Measurements from ENCODE around the gene MMP14.
"Not testable (repeated sequence)": the region's sequence is repeated elsewhere in the genome, so short reads cannot be mapped to it uniquely, and the experiment has no call there.

The MMP14 gene

DNA sequence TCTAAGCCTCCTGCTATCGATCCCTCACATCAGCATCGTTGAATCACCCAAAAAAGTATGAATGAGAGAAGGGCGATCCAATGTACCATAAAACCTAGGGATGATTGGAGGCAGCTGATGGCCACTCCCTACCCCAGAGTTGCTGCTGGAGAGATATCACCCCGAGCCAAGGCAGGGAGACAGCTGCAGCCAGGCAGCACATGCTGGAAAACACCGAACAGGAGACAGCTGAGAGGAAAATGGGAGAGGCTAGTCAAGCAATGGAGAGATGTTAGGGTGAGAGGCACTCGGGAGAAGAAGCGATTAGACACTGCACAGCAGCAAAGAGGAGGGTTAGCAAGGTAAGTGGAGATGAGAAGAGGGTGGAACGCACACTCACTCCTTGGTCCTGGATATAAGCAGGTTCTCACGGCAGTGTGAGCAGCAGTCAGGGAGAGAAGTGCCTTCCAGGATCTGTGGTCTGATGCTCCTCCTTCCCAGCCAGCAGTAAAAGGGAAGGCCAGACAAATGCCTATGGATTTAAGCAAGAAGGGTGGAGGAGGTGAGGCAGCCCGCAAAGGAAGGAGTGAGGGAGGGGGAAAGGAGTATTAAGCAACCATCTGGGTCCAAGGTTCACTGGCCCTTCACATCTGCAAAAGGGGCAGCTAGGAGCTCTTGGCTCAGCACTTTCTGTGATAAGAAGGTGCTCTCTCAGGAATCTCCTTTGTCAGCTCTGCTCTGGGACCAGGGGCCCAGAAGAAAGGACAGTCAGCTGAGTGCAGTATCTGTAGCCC is 21.3 kb upstream of the MMP14 start, which contains the start of gene SLC7A7:
TSS of gene SLC7A7 (minus strand) at position 495 of the 773 bp plus-strand sequence. CDS start 2,037 bp downstream, outside the sequence.
- no peak for DNase-seq (ENCODE audit: low spot score)

DNA sequence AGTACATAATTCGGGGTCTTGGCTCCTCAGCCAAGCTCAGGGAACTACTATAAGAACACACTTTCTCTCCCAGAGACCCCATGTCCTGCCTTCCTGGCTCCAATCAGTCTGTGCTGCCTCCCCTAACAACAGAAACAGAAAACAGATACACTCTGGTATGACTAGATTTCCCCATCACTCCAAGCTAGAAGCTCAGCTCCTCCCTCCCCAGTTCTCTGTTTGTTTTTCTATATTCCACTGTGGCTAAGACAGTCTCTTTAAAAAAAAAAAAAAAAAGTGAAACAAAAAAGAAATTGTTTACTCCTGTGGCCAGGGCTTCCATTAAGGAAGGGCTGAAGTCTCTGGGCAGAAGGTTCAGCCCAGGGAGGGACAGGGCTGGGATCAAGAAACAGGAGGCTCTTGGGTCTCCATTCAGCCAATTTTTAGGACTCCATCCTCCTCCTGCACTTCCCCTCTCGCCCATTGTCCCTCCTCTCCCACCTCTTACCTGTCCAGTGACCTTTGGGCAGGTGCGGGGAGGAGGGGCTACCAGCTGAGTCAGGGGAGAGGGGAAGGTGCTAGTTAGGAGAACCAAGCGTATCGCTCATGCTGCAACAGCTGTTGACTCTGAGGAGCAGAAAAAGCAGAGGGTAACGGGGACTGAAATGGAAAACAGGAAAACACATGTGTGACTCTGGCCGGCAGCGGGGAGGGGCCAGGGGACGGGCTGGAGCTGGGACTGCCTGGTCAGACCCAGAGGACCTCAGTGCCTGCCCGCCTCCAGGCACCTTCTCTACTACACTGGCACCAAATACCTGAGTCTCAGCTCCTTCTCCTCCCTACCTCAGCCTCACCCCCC is 17.0 kb upstream of the MMP14 start:
- peak; percentile 58 for DNase-seq (ENCODE audit: low spot score)

DNA sequence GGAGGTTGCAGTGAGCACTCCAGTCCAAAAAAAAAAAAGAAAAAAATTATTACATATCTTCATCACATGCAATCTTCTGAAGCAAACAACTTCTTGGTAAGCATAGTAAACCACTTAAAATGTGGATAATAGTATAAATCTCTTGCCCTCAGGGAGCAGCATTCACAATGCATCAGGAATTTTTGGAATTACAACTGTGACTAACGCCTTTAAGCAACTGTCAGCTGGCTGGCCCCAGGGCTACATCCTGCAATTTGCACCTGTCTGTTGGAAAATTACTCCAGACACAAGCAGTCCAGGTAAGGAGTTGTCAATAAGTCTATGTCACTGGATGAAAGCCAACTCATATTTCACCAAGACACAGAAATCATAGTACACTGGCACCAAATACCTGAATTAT is 15.7 kb upstream of the MMP14 start:
- DNase-seq (ENCODE audit: low spot score) = no peak

DNA sequence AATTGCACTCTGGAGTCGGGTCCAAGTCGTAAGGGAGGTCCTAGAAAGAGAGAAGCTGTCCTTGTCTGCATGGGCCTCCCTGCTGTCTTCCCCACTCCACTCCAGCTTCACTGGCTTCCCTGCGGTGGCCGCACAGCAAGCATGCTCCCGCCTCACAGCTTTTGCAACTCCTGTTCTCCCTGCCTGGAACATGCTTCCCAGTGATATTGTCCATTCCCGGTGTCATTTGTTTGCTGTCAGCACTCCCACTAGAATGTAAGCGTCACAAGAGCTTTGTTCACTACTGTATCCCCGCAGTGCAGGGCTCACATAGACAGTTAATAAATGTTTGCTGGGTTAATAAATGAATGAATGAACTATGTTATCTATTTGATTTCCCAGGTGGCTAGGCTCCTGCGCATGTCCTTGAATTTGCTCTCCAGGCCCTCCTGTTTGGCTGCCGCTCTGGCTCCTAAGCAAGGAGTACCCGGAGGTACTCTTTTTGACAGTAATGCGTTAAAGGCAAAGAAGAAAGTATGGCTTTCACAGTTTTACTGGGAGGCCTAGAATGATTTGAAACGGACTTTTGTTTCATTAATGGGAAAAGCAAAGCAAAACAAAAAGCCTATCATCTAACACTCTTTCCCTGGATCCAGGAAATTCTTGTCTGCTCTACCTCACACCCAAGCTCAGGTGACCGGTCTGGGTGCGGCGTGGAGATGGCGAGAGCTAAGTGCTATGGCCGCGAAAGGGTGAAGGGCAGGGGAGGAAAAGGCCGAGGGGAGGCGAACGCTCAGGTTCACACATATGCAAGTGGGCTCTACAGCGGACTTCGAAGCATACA is 15.0 kb upstream of the MMP14 start:
- DNase-seq (ENCODE audit: low spot score) = no peak

DNA sequence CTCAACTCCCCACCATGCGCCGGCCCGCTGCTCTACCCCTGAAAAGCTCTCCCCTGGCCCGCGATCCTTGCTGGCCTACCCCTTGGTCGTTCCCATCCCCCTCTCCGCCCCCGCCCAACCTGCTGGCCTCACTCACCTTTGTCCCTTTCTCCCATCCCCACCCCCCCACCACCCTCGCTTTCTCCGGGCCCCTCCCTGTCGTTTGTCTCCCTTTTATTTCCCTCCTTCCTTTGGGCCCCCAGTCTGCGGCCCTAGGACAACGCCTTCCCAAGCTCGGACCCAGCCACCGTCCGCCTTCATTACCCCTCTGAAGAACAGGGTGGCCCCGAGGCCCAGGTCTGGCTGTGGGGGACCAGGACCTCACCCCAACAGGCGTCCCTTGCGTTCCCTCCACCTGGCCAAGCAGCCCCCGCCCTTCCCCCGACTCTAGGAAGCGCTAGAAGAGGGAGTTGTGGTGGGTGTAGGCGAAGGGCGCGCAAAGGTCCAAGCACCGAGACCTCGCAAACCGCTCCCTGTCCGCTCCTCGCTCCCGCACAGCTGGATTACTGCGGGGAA is 14.3 kb upstream of the MMP14 start:
- no peak for DNase-seq (ENCODE audit: low spot score)

DNA sequence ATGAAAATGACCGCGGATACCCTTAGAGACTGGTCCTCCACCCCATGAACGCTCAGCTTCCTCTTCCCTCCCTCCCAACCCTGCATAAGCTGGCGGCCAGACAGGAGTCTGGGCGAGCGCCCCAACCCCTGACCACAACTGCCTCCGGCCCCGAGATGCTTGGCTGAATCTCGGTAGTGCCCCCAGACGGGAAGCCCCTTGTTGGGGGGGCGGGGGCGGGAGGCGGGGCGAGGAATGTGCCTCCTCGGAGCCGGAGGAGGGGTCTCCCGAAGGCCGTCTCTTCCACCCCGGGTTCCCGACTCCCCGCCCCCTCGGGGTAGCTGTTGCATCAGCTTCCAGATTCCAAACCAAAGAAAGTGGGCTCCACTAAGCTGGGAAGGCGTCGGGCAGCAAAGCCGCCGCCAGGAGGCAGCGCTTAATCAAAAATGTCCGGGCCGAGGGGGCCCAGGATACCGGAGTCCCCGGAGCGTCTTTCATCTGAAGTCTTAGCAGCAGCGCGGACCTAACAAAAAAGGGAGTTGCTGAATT is 13.8 kb upstream of the MMP14 start:
- DNase-seq (ENCODE audit: low spot score) = peak; percentile 88

DNA sequence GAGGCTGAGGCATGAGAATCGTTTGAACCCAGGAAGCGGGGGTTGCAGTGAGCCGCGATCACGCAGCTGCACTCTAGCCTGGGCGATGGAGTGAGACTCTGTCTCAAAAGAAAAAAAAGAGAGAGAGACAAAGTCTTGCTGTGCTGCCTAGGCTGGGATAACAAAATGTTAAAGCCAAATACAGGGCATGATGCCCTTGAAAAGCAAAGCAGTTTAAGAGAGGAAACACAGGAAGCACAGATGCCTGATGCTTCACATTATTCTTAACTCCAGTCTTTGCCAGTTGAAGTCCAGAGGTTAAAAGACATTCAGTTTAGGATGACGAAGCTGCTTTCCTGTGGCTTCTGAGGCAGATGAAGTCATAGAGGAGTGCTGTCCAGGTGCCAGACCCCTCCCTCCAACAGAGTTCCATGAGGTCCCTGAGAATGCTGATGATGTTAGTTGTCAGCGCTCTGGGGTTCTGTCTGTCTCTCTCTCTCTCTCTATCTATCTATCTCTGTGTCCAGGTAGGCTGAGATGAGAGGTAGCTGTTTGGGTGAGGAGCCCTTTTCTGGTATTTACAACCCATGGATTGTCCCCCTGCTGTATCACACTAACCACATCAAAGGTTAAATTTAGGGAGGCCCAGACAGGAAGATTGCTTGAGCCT is 11.6 kb upstream of the MMP14 start:
- peak; percentile 91 for DNase-seq (ENCODE audit: low spot score)

DNA sequence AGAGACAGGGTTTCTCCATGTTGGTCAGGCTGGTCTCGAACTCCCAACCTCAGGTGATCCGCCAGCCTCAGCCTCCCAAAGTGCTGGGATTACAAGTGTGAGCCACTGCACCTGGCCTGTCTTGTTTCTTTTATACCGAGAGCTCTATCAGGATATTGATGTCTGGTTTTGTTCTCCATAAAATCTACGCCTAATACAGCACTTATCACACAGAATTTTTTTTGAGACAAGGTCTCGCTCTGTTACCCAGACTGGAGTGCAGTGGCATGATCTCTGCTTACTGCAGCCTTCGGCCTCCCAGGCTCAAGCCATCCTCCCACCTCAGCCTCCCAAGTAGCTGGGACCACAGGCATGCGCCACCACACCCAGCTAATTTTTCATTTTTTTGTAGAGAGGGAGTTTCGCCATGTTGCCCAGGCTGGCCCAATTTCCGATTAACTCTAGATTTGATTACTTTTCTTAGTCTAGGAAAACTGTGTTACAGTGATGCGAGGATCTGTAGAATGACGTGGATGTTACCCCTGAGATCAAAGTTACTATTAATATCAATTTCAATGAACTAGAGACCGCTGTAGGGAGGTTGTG is 7.2 kb upstream of the MMP14 start:
- DNase-seq (ENCODE audit: low spot score) = not testable (repeated sequence)

DNA sequence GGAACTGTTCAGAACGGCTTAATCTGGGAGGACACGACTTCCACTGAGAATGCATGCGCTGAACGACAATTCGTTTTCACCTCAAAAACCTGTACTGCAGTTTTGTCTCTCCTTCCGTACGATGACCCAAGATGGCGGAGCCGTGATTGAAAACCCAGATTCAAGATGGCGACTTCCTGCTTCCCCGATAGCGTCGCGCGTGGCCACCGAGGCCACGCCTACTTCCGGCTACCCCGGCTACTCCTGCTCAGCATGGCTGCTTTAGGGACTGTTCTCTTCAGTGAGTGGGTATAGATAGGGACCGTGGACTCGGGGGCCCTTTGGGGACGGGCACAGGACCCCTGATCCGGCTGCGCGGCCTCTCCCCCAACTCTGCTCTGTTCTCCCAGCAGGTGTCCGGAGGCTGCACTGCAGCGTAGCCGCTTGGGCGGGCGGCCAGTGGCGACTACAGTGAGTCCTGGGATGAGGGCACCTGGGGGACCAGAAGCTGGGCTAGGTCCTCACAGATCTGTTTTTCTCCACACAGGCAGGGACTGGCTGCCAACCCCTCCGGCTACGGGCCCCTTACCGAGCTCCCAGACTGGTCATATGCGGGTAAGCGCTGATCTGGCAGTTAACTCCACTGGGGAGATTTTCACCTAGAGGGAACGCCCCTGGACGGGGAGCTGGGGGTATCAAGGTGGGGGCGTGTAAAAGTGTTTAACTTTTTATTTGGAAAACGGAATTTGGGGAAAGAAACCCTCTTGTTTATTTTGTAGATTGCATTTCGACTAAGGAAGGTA is 6.5 kb upstream of the MMP14 start, which contains the start of gene MRPL52:
TSS of gene MRPL52 (plus strand) at position 227 of the 782 bp plus-strand sequence. CDS start at position 253, 26 bp downstream.
- DNase-seq (ENCODE audit: low spot score) = peak; percentile 96

DNA sequence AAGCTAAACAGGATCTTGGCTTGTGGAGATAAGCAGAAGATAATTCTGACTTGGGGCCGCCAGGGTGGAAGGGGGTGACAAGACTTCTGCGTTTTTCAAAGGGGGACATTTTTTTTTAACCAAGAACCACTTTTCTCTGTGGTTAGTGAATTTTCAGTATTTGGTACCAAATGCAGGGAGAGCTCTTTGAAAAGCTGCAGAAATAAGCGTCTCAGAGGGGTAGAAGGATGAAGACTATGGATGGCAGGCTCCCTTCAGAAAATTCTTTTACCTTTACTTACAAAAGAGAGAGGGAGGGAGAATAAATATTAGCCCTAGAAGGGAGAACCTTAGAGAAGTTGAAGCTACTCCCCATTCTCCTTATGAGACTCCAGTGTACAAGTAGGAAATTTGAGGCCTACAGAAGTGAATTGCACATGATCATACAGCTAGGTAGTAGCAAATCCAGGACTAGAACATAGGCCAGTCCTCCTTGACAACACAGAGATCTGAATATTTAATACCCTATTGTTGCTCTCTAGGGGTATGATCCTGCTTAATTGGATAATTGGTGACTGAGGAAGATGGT is 5.9 kb upstream of the MMP14 start:
- peak; percentile 61 for DNase-seq (ENCODE audit: low spot score)

DNA sequence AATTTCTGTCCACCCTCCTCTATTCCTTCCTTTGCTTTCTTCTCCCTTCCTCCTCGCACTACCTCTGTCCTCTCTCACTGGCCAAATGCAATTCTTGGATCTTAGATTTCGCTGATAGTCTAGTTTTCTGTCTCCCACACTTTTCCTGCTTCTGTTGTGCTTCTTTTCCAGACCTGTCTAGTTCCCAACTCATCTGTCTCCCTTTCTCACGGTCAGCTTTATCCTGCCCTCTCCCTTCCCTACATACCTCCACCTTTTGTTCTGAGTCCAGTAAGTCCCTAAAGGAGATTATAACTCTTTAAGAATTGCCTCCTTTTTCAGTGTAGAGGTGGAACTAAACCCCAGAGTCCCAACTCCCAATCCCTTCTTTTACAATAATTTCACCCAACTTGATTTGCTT is 880 bp upstream of the MMP14 start:
- no peak for DNase-seq (ENCODE audit: low spot score)

DNA sequence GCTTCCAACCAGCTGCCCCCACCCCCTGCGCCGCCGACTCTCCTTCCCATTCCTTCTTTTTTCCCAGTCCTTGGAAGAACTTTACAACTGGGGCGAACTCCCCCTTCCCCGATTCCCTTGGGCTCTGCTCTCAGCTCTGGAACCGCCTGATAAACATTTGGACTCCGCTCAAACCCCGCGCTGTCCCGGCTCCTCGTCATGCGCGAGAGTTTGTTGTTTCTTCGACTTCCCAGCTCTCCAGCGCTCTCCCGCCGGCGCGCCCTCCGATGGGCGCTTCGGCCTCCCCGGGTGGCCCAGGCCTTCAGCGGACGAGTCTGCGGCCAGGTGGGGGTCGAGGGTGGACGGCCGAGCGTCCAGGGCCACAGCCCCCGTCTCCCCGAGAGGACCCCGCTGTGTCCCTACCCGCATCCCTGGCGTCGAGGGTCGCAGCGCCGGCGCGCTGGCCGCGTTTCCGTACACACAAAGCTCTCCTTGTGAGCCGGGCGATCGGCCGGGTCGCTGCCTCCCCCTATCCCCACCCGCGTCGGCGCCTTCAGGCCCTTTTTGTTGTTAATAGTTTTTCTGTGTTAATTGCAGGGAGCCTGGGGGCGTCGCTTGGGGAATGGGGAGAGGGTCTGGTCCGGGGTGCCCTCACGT is 847 bp downstream of the MMP14 start:
- no peak for DNase-seq (ENCODE audit: low spot score)

DNA sequence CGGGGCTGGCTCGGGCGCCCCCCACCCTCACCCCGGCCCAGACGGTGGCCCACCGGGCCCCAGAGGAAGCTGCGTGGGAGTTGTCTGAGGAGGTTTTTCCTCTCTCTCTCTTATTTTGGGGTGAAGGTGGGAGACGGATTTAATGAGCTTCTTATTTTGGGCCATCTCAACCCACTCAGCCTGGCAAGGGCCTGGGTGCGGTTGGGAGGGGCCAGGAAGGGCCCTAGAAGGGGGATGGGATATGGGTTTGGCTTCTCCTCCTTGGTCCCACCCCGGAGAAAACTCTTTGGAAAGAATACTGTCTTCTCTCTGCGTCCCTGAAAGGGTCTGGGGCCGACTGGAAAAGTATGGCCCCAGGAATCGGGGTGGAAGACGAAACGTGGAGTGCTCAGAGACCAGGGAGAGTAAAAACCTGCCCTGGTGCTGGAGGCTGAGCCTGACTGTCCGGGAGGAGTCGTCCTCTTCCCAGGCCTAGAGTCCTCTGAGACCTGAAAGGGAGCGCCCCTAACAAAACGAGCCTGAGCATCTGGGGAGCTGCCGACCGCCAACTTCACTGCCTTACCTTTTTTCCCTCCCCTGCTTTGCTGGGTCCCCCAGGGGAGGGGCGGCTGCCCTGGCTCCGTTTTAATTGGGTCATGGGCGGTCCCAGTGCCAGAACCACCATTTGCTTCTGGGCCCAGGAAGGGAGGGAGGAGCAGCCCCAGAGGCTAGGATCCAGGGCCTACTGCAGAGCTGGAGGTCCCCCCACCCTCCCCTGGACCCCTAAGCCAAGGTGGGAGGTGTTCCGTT is 1.6 kb downstream of the MMP14 start:
- no peak for DNase-seq (ENCODE audit: low spot score)

DNA sequence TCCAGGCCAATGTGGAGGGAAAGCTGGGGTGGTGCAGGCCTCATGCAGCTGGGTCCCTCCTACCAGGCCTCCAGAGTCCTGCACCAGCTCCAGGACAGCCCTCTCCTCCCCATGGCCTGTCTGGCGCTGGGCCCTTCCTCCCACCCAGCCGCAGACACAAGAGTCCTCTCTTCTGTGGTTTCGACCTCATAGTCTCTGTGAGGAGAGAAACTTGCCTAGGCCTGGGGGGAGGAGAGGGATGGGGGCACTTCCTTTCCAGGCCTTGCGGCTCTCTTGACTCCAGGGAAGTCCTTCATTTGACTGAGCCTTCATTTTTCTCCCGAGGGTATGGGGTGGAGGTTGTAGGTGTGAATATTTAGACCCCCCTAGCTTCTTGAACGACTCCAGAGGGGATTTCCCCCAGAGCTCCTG is 2.3 kb downstream of the MMP14 start:
- DNase-seq (ENCODE audit: low spot score) = no peak

DNA sequence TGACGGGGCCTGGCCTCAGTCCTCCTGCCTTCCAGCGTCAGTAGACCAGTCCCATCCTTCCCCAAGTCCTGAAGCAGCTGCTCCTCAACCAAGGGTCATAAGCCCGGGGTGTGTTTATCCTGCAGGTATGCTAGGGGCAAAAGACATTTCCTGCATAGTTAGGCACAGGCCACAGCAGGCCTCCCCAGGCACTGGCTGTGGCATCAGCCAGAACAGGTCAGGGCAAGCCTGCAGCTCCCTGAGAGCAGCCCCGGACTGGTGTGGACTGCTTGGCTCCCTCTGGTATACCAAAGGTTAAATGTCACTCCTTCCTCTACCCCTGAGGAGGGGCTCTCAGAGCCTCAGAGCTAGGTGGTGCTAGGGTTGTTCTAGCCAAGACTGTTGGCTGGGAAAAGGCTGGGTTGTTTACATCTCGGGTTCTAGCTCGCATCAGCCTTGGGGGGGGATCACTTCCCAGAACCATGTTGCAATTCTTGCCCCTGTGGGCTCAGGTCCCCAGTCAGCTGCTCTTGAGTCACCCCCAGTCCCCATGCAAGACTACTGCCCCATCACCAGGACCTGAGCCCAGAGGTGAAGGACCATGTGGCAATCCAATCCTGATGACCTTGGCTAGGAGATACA is 2.9 kb downstream of the MMP14 start:
- no peak for DNase-seq (ENCODE audit: low spot score)

DNA sequence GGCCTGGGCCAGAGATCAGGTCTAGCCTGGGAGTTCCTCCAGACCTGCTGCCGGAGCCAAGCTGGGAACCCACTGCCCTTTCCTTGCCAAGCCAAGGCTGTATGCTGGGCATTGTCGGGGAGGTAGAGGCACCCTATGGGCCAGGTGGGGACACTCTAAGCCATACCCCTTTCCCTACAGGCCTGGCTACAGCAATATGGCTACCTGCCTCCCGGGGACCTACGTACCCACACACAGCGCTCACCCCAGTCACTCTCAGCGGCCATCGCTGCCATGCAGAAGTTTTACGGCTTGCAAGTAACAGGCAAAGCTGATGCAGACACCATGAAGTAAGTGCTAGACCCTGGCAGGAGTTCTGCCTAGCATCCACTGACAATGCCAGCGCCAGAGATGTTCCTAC is 4.9 kb downstream of the MMP14 start:
- DNase-seq (ENCODE audit: low spot score) = no peak

DNA sequence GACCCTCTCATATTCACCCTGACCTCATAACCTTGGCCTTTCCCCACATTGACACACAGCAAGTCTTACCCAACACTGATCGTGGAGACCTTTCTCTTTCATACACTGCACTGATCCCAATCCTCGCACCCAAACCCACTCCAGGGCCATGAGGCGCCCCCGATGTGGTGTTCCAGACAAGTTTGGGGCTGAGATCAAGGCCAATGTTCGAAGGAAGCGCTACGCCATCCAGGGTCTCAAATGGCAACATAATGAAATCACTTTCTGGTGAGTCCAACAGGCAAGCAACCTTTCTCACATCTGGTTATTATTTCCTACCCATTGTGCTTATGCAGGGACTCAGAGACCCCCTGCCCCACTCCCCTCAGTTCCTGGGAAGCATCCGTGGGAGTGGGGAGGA is 5.4 kb downstream of the MMP14 start:
- no peak for DNase-seq (ENCODE audit: low spot score)

All from NAMALWA (cell line).